ENCODE measurements around the gene FADS6. TPM values are rescaled to one million over a fixed set of nuclear protein-coding genes. Genes with fewer than 3 reads are reported as not detected.

Gene FADS6
- total RNA-seq: not detected in 2 replicates

GRCh38 chr17:74892974-74893911, at the start of gene FADS6:
TSS of gene FADS6 (minus strand) at chr17:74893633. CDS start at chr17:74893595, 38 bp downstream.

GRCh38 chr17:74935585-74936469, 42.4 kb upstream of the FADS6 start, which contains the start of gene OTOP3:
TSS of gene OTOP3 (plus strand) at chr17:74935898. CDS start at chr17:74935922, 24 bp downstream.

GRCh38 chr17:74924250-74924948, 31.0 kb upstream of the FADS6 start, which contains the start of gene OTOP2:
TSS of gene OTOP2 (plus strand) at chr17:74924273. CDS start at chr17:74924633, 360 bp downstream.

GRCh38 chr17:74922694-74923537, 29.5 kb upstream of the FADS6 start, which contains the start of gene USH1G:
TSS of gene USH1G (minus strand) at chr17:74923255. CDS start at chr17:74923073, 182 bp downstream.

GRCh38 chr17:74872313-74873036, 21.0 kb downstream of the FADS6 start, which contains the start of gene FDXR:
TSS of gene FDXR (minus strand) at chr17:74872994. CDS start at chr17:74872944, 50 bp downstream.

GRCh38 chr17:74859459-74860228, 33.8 kb downstream of the FADS6 start, which contains the start of gene GRIN2C:
TSS of gene GRIN2C (minus strand) at chr17:74859885. CDS start at chr17:74855092, 4,793 bp downstream.

Other genes starting within 250 kb of the FADS6 start
- gene CD300LF, start 180.7 kb downstream of the FADS6 start, total RNA-seq: not detected in 2 replicates
- gene RAB37, start 156.4 kb downstream of the FADS6 start, total RNA-seq: 0.22 and 0.26 TPM in 2 replicates
- gene NHERF1, start 145.0 kb downstream of the FADS6 start, total RNA-seq: 4.2 and 5.8 TPM in 2 replicates
- gene NAT9, start 117.3 kb downstream of the FADS6 start, total RNA-seq: 23.4 and 25.4 TPM in 2 replicates
- gene GRIN2C, start 33.7 kb downstream of the FADS6 start, total RNA-seq: under 0.01 TPM in 1 of 2 replicates, not detected in the other
- gene FDXR, start 20.6 kb downstream of the FADS6 start, total RNA-seq: 19.3 and 20.4 TPM in 2 replicates
- not detected in 2 replicates for gene USH1G, start 29.6 kb upstream of the FADS6 start, total RNA-seq
- not detected in 2 replicates for gene OTOP2, start 30.6 kb upstream of the FADS6 start, total RNA-seq
- not detected in 2 replicates for gene OTOP3, start 42.3 kb upstream of the FADS6 start, total RNA-seq
- 41.6 and 45.6 TPM in 2 replicates for gene HID1, start 79.1 kb upstream of the FADS6 start, total RNA-seq
- 4.3 and 7.0 TPM in 2 replicates for gene CDR2L, start 94.0 kb upstream of the FADS6 start, total RNA-seq
- gene MRPL58, start 119.0 kb upstream of the FADS6 start, total RNA-seq: 17.1 and 18.3 TPM in 2 replicates
- 202 and 234 TPM in 2 replicates for gene ATP5PD, start 153.3 kb upstream of the FADS6 start, total RNA-seq
- 10.2 and 11.6 TPM in 2 replicates for gene KCTD2, start 153.6 kb upstream of the FADS6 start, total RNA-seq
- gene SLC16A5, start 194.3 kb upstream of the FADS6 start, total RNA-seq: 5.0 and 5.2 TPM in 2 replicates
- 2.4 and 5.8 TPM in 2 replicates for gene ARMC7, start 216.3 kb upstream of the FADS6 start, total RNA-seq
- gene NT5C, start 238.1 kb upstream of the FADS6 start, total RNA-seq: 38.9 and 67.3 TPM in 2 replicates